DOHH2 (cell line): Measurements from ENCODE around the gene GALK2.

Source experiments
- CTCF ChIP-seq: fragments of 200-600 bp; sonication (generic); IDR thresholded peaks from one replicate; pipeline ENCODE4 v1.5.1; 2014; ENCODE audit warnings: antibody characterized with exemption, mild to moderate bottlenecking, low read depth, low read length; ENCODE audit not compliant: poor library complexity, severe bottlenecking
- EZH2phosphoT487 ChIP-seq: fragments of 200-600 bp; sonication (generic); IDR thresholded peaks from 2 replicates; pipeline ENCODE4 v1.6.1; 2017; ENCODE audit warnings: borderline replicate concordance, mild to moderate bottlenecking, antibody characterized with exemption, low read length, moderate library complexity, mixed read lengths

- no peak for TF ChIP-seq CTCF
- TF ChIP-seq EZH2phosphoT487: no peak
Observed at GRCh38 chr15:49168016-49168415, 2.0 kb upstream of the GALK2 start.
